IMR-90 (cell line): ENCODE data around the gene HMOX2.

Experiments used
- CTCF ChIP-seq: conservative IDR thresholded peaks from 2 replicates; pipeline ENCODE4 v1.5.1; 2012; ENCODE audit warnings: mild to moderate bottlenecking, low read depth, low read length, improper control_type of control experiment
- POLR2A ChIP-seq: IDR thresholded peaks from 2 replicates; pipeline ENCODE4 v1.6.1; 2012; ENCODE audit warnings: mild to moderate bottlenecking, low read depth, low read length

GRCh38 chr16:4508806-4509205, 32.6 kb downstream of the HMOX2 start:
- TF ChIP-seq CTCF (no peak), POLR2A (no peak)
